ENCODE results near the gene DUOXA2.
"Not testable (repeated sequence)": the region's sequence is repeated elsewhere in the genome, so short reads cannot be mapped to it uniquely, and the experiment has no call there.

Gene DUOXA2

GRCh38 chr15:45126535-45127158 is 12.5 kb downstream of the DUOXA2 start:
- no peaks in the 10 kb centered on the region for H3K9me3 Mint-ChIP-seq
- no peaks in the 10 kb centered on the region for H3K36me3 Mint-ChIP-seq (ENCODE audit: insufficient read depth)
- H3K4me3 Mint-ChIP-seq: no peak overlapping the region
- no peaks in the 10 kb centered on the region for H3K4me1 Mint-ChIP-seq
- no peak overlapping the region for H3K27ac Mint-ChIP-seq (ENCODE audit: low read depth)
- DNase-seq (ENCODE audit: low spot score in 2 of 2): peak in 1 of 2 donors; percentile 26
- H3K27me3 Mint-ChIP-seq: peaks cover 74% of the 10 kb centered on the region
- peak; percentile 58 for ATAC-seq (replicated peaks; ENCODE audit: extremely low read depth, poor library complexity, severe bottlenecking)

GRCh38 chr15:45128971-45129639 is 15.0 kb downstream of the DUOXA2 start:
- Mint-ChIP-seq H3K27me3 (peaks cover 83% of the 10 kb centered on the region), H3K36me3 (ENCODE audit: insufficient read depth) (no peaks in the 10 kb centered on the region), H3K4me1 (peaks cover 1% of the 10 kb centered on the region), H3K9me3 (no peaks in the 10 kb centered on the region), H3K4me3 (no peak overlapping the region), H3K27ac (ENCODE audit: low read depth) (no peak overlapping the region)
- DNase-seq (ENCODE audit: low spot score in 2 of 2) (no peak), ATAC-seq (replicated peaks; ENCODE audit: extremely low read depth, poor library complexity, severe bottlenecking) (no peak)

DNA sequence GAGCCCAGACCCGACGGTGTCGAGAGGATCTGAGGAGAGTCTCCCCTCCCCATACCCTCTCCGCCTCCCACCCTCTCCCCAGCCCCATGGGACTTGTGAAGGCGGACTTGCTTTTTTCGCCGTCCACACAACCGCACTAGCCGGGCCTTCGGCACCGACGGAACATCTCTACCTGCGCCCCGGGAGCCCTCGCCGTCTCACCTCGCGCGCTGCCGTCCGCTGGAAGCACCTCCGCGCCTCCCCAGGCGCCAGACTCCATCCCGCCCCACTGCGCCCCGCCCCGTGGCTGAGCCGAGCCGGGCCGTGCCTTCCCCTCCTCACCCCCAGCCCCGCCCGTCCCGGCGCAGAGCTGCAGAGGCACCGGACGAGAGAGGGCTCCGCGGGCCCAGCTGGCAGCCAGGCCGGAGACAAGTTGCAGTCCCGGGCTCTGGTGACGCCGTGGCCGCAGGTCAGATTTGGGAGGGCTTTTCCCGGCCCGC is 15.6 kb downstream of the DUOXA2 start, which contains the start of the genes DUOX1 and DUOXA1:
Gene DUOX1 (plus strand): TSS at position 344 of the 479 bp plus-strand sequence. CDS start 1,973 bp downstream, outside the sequence.
Gene DUOXA1 (minus strand): TSS at position 229 of the 479 bp plus-strand sequence. CDS start 6,865 bp downstream, outside the sequence.
- Mint-ChIP-seq H3K27ac (ENCODE audit: low read depth) (no peak within 1 kb of the TSS), H3K4me1 (peaks cover 7% of the 10 kb centered on the region), H3K27me3 (peaks cover 87% of the 10 kb centered on the region), H3K36me3 (ENCODE audit: insufficient read depth) (no peaks in the 10 kb centered on the region), H3K9me3 (no peaks in the 10 kb centered on the region), H3K4me3 (no peak within 1 kb of the TSS)
- ATAC-seq (replicated peaks; ENCODE audit: extremely low read depth, poor library complexity, severe bottlenecking): no peak
- no peak for DNase-seq (ENCODE audit: low spot score in 2 of 2)

- no peak for ATAC-seq (replicated peaks; ENCODE audit: extremely low read depth, poor library complexity, severe bottlenecking)
- no peak for DNase-seq (ENCODE audit: low spot score in 2 of 2)
- Mint-ChIP-seq H3K27ac (ENCODE audit: low read depth) (no peak overlapping the region), H3K36me3 (ENCODE audit: insufficient read depth) (peaks cover 2% of the 10 kb centered on the region), H3K4me3 (no peak overlapping the region), H3K27me3 (peaks cover 84% of the 10 kb centered on the region), H3K9me3 (no peaks in the 10 kb centered on the region), H3K4me1 (peaks cover 10% of the 10 kb centered on the region)
Measured at GRCh38 chr15:45130291-45131000, 16.3 kb downstream of the DUOXA2 start.

GRCh38 chr15:45131510-45131909 is 17.4 kb downstream of the DUOXA2 start:
- peaks cover 79% of the 10 kb centered on the region for H3K27me3 Mint-ChIP-seq
- ATAC-seq (replicated peaks; ENCODE audit: extremely low read depth, poor library complexity, severe bottlenecking) (no peak), DNase-seq (ENCODE audit: low spot score in 2 of 2) (no peak)
- no peak overlapping the region for H3K4me3 Mint-ChIP-seq
- no peak overlapping the region for H3K27ac Mint-ChIP-seq (ENCODE audit: low read depth)
- peaks cover 2% of the 10 kb centered on the region for H3K36me3 Mint-ChIP-seq (ENCODE audit: insufficient read depth)
- peaks cover 15% of the 10 kb centered on the region for H3K4me1 Mint-ChIP-seq
- no peaks in the 10 kb centered on the region for H3K9me3 Mint-ChIP-seq

DNA sequence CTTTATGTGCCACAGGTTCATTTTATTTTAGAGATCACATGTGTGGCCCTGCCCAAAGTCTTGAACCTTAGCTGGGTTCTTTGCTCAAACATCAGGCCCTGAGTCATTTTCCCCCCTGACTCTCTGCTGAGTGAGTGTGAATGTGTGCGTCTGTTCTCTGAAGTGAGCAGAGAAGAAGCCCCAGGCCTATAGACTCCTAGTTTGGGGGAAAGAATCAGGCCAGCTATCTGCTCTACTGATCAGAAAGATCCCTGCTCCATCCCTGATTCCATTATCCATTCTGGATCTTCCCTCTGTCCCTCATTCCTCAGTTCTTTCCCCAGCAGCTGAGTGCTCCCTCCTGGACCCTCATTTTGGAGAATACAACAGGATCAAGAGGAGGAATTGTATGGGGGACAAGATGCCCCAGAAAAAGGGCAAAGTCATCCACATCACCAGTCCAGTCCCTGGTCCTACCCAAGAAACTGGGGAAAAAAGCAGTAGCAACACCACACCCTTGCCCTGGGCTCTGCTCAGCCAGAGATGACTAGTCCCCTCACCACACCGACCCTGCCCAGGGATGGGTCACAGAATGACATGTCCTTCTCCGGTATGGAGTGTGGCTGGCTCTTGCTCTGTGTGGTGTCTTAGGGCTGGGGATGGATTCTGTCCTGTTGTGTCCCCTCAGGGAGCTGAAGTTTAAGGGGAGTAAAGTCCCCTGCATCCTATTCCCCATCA is 18.9 kb downstream of the DUOXA2 start:
- peaks cover 17% of the 10 kb centered on the region for H3K4me1 Mint-ChIP-seq
- DNase-seq (ENCODE audit: low spot score in 2 of 2) (no peak), ATAC-seq (replicated peaks; ENCODE audit: extremely low read depth, poor library complexity, severe bottlenecking) (no peak)
- H3K27ac Mint-ChIP-seq (ENCODE audit: low read depth): no peak overlapping the region
- peaks cover 2% of the 10 kb centered on the region for H3K36me3 Mint-ChIP-seq (ENCODE audit: insufficient read depth)
- no peaks in the 10 kb centered on the region for H3K9me3 Mint-ChIP-seq
- H3K4me3 Mint-ChIP-seq: no peak overlapping the region
- peaks cover 72% of the 10 kb centered on the region for H3K27me3 Mint-ChIP-seq

DNA sequence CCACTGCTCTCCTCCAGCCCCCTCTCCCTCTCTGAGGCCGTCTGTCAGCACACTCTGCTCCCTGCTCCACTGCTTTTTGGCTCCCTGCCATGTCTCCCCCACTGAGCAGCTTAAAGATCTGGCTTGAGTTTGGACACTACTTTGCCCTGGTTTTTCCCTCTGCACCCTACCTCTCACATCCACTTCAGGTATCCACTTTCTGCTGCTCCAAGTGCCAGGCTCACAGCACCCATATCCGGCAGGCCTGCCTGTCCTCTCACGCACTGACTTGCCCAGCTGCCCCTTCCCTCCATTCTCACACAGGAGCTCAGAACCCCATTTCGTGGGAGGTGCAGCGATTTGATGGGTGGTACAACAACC is 19.4 kb downstream of the DUOXA2 start:
- ATAC-seq (replicated peaks; ENCODE audit: extremely low read depth, poor library complexity, severe bottlenecking): no peak
- Mint-ChIP-seq H3K36me3 (ENCODE audit: insufficient read depth) (peaks cover 2% of the 10 kb centered on the region), H3K27ac (ENCODE audit: low read depth) (no peak overlapping the region), H3K4me1 (peaks cover 17% of the 10 kb centered on the region), H3K4me3 (no peak overlapping the region), H3K9me3 (no peaks in the 10 kb centered on the region), H3K27me3 (peaks cover 67% of the 10 kb centered on the region)
- no peak for DNase-seq (ENCODE audit: low spot score in 2 of 2)

DNA sequence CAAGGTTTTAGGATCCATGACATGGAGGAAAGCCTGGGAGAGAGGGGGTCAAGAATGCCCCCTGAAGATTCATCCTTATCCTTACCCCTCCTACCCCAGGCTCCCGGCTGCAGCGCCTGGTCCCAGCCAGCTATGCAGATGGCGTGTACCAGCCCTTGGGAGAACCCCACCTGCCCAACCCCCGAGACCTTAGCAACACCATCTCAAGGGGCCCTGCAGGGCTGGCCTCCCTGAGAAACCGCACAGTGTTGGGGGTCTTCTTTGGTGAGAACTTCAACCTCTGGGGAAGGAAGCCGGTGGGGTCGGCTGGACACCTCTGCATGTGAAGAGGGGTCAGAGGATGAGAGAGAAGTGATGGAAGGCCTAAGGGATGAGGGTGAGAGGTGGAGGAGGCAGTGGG is 19.9 kb downstream of the DUOXA2 start:
- peak overlapping the region; percentile 19 for H3K4me3 Mint-ChIP-seq
- DNase-seq (ENCODE audit: low spot score in 2 of 2): no peak
- peaks cover 17% of the 10 kb centered on the region for H3K4me1 Mint-ChIP-seq
- peaks cover 2% of the 10 kb centered on the region for H3K36me3 Mint-ChIP-seq (ENCODE audit: insufficient read depth)
- no peak overlapping the region for H3K27ac Mint-ChIP-seq (ENCODE audit: low read depth)
- no peaks in the 10 kb centered on the region for H3K9me3 Mint-ChIP-seq
- peaks cover 62% of the 10 kb centered on the region for H3K27me3 Mint-ChIP-seq
- no peak for ATAC-seq (replicated peaks; ENCODE audit: extremely low read depth, poor library complexity, severe bottlenecking)

GRCh38 chr15:45134682-45135604 is 20.8 kb downstream of the DUOXA2 start:
- DNase-seq (ENCODE audit: low spot score in 2 of 2) (no peak), ATAC-seq (replicated peaks; ENCODE audit: extremely low read depth, poor library complexity, severe bottlenecking) (no peak)
- no peak overlapping the region for H3K27ac Mint-ChIP-seq (ENCODE audit: low read depth)
- peaks cover 61% of the 10 kb centered on the region for H3K27me3 Mint-ChIP-seq
- H3K9me3 Mint-ChIP-seq: no peaks in the 10 kb centered on the region
- peaks cover 17% of the 10 kb centered on the region for H3K4me1 Mint-ChIP-seq
- peak overlapping the region; percentile 49 for H3K4me3 Mint-ChIP-seq
- peaks cover 2% of the 10 kb centered on the region for H3K36me3 Mint-ChIP-seq (ENCODE audit: insufficient read depth)

- ATAC-seq (replicated peaks; ENCODE audit: extremely low read depth, poor library complexity, severe bottlenecking); H3K9me3 Mint-ChIP-seq; H3K27ac Mint-ChIP-seq (ENCODE audit: low read depth); DNase-seq (ENCODE audit: low spot score in 2 of 2); H3K36me3 Mint-ChIP-seq (ENCODE audit: insufficient read depth): not testable (repeated sequence)
- H3K27me3 Mint-ChIP-seq: peaks cover 53% of the 10 kb centered on the region
- H3K4me3 Mint-ChIP-seq: peak overlapping the region; percentile 53
- peaks cover 17% of the 10 kb centered on the region for H3K4me1 Mint-ChIP-seq
Measured at GRCh38 chr15:45135705-45136377, 21.7 kb downstream of the DUOXA2 start.

GRCh38 chr15:45136378-45136764 is 22.2 kb downstream of the DUOXA2 start:
- H3K9me3 Mint-ChIP-seq: no peaks in the 10 kb centered on the region
- peak overlapping the region; percentile 53 for H3K4me3 Mint-ChIP-seq
- peaks cover 47% of the 10 kb centered on the region for H3K27me3 Mint-ChIP-seq

More at GRCh38 chr15:45136378-45136764, 22.2 kb downstream of the DUOXA2 start:
- Mint-ChIP-seq H3K4me1 (peaks cover 19% of the 10 kb centered on the region), H3K27ac (ENCODE audit: low read depth) (no peak overlapping the region), H3K36me3 (ENCODE audit: insufficient read depth) (peaks cover 2% of the 10 kb centered on the region)
- DNase-seq (ENCODE audit: low spot score in 2 of 2) (no peak), ATAC-seq (replicated peaks; ENCODE audit: extremely low read depth, poor library complexity, severe bottlenecking) (no peak)

Measured in central memory CD8-positive, alpha-beta T cell (primary cell).